GM10847 (cell line): ENCODE results near the gene CCNE1.

Source experiments
- POLR2A ChIP-seq: IDR thresholded peaks from 2 replicates; pipeline ENCODE4 v1.6.1; 2011; ENCODE audit not compliant: insufficient read length; ENCODE audit errors: extremely low read depth

The CCNE1 gene

GRCh38 chr19:29872224-29872731, 60.5 kb downstream of the CCNE1 start:
- TF ChIP-seq POLR2A, result no peak

DNA sequence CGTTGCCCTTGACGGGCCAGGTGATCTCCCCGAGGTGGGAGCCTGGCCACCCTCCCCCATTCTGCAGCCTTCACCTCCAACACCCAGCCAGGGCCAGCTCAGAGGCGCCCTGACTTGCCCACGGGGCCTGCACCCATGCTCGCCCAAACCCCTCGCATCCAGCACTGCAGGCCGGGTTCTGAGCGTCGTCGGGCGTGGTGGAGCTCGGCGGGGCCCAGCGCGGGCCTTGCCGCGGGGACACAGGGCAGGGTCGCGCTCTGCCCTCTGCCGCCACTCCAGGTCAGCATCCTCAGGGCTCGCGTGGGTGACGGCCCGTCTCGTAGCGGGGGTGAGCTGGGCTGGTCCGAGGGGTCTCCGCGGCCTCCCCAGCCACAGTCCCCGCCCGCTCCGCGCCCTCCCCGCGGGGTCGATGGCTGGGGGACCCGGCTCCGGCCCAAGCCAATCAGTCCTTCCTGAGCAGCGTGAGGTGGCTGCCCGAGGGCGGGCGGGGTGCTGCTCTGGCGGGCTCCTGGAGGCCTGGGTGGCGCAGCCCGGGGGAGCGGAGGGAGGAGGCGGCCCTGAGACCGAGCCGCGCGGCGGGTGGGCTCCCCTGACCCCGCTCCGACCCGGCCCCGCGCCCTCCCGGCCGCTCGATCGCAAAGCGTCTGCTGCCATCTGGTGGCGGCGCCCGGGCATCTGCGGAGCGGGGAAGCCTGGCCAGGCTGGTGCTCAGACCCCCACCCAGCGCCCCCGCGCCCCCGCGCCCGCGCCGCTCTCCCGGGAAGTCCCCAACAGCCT, 61.4 kb downstream of the CCNE1 start:
- no peak for TF ChIP-seq POLR2A
